ENCODE measurements around the gene CNIH2. TPM values are rescaled to one million over a fixed set of nuclear protein-coding genes. Genes with fewer than 3 reads are reported as not detected.

The CNIH2 gene
- total and polyA plus RNA-seq, 3 donors from 2014 or later = 4.0 to 17.3 (median 7.4) TPM

DNA sequence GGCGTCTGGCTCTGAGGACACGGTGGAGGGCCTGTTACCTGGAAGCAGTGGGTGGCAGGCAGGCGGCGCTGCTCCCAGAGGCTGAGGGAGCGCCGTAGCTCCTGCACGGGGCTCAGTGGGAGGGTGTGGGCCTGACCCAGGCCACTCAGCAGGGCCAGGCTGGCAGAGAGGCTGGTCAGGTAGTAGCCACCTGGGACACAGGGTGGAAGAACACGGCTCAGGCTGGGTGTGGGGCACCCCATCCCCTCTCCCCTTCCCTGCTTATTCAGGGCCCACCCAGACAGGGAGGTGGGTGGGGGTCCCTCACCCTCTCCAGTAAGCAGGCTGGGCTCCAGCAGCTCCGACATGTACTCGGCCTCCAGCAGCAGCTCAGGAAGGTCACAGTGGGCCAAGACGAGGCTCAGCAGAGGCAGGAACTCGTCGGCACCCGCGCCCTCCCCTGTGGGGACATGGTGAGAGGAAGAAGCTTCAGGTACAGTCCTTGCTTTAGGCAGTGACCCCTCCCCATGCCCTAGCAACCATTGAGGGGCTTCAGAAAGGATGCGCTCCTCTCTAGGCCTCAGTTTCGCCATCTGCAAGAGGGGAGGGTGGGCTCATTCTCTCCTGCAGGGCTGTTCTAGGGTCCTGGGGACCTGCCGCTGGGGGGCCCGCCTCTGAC lies 55.4 kb downstream of the CNIH2 start:
- H3K4me3 ChIP-seq = no peak overlapping the region
- H3K9me3 ChIP-seq = no peaks in the 10 kb centered on the region
- DNase-seq = no peak
- H3K36me3 ChIP-seq (ENCODE audit: low read depth, missing control alignments) = no peaks in the 10 kb centered on the region
- TF ChIP-seq, protein P1, sequence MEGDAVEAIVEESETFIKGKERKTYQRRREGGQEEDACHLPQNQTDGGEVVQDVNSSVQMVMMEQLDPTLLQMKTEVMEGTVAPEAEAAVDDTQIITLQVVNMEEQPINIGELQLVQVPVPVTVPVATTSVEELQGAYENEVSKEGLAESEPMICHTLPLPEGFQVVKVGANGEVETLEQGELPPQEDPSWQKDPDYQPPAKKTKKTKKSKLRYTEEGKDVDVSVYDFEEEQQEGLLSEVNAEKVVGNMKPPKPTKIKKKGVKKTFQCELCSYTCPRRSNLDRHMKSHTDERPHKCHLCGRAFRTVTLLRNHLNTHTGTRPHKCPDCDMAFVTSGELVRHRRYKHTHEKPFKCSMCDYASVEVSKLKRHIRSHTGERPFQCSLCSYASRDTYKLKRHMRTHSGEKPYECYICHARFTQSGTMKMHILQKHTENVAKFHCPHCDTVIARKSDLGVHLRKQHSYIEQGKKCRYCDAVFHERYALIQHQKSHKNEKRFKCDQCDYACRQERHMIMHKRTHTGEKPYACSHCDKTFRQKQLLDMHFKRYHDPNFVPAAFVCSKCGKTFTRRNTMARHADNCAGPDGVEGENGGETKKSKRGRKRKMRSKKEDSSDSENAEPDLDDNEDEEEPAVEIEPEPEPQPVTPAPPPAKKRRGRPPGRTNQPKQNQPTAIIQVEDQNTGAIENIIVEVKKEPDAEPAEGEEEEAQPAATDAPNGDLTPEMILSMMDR (IDR thresholded peaks at IDR 0.05) = no peak
- TF ChIP-seq POLR2A (IDR thresholded peaks at IDR 0.05) = no peak
- intact Hi-C loops (cut with DNase I; ENCODE audit: low total_unique reads) = no loop called here
- peaks cover 18% of the 10 kb centered on the region for H3K4me1 ChIP-seq
- WGBS, 2 donors = 91 to 92% methylated on average over 6 to 17 of the region's 19 CpGs
- no peak overlapping the region for H3K27ac ChIP-seq
- H3K27me3 ChIP-seq = no peaks in the 10 kb centered on the region

Other genes with a start within 250 kb of the CNIH2 start
- gene GAL3ST3, start 229.0 kb upstream of the CNIH2 start, total RNA-seq = 1 to 10 TPM; 2.0 to 4.0 TPM
- 0.84 TPM for gene GAL3ST3, start 229.0 kb upstream of the CNIH2 start, polyA plus RNA-seq (ENCODE audit: insufficient read depth, low read depth, low replicate concordance)
- 100 to 1,000 TPM; 307 to 315 TPM for gene SF3B2, start 225.8 kb upstream of the CNIH2 start, total RNA-seq
- gene SF3B2, start 225.8 kb upstream of the CNIH2 start, polyA plus RNA-seq (ENCODE audit: insufficient read depth, low read depth, low replicate concordance) = 341 TPM
- 100 to 1,000 TPM; 130 to 131 TPM for gene PACS1, start 207.9 kb upstream of the CNIH2 start, total RNA-seq
- gene PACS1, start 207.9 kb upstream of the CNIH2 start, polyA plus RNA-seq (ENCODE audit: insufficient read depth, low read depth, low replicate concordance) = 111 TPM
- gene KLC2, start 20.5 kb upstream of the CNIH2 start, total RNA-seq = 10 to 100 TPM; 45.9 to 53.5 TPM
- 51.7 TPM for gene KLC2, start 20.5 kb upstream of the CNIH2 start, polyA plus RNA-seq (ENCODE audit: insufficient read depth, low read depth, low replicate concordance)
- gene RAB1B, start 9.5 kb upstream of the CNIH2 start, total RNA-seq = 100 to 1,000 TPM in 1 of 2 donors, 10 to 100 TPM in 1; 63.2 to 107 TPM
- 180 TPM for gene RAB1B, start 9.5 kb upstream of the CNIH2 start, polyA plus RNA-seq (ENCODE audit: insufficient read depth, low read depth, low replicate concordance)
- 10 to 100 TPM; 60.5 to 94.1 TPM for gene YIF1A, start 11.0 kb downstream of the CNIH2 start, total RNA-seq
- gene YIF1A, start 11.0 kb downstream of the CNIH2 start, polyA plus RNA-seq (ENCODE audit: insufficient read depth, low read depth, low replicate concordance) = 82.6 TPM
- 1 to 10 TPM; 1.4 to 1.7 TPM for gene TMEM151A, start 13.7 kb downstream of the CNIH2 start, total RNA-seq
- gene TMEM151A, start 13.7 kb downstream of the CNIH2 start, polyA plus RNA-seq (ENCODE audit: insufficient read depth, low read depth, low replicate concordance) = 0.90 TPM
- gene CD248, start 38.9 kb downstream of the CNIH2 start, total RNA-seq = 1 to 10 TPM; 3.9 to 6.4 TPM
- gene CD248, start 38.9 kb downstream of the CNIH2 start, polyA plus RNA-seq (ENCODE audit: insufficient read depth, low read depth, low replicate concordance) = 35.5 TPM
- 1 to 10 TPM; 8.2 to 8.5 TPM for gene RIN1, start 58.3 kb downstream of the CNIH2 start, total RNA-seq
- gene RIN1, start 58.3 kb downstream of the CNIH2 start, polyA plus RNA-seq (ENCODE audit: insufficient read depth, low read depth, low replicate concordance) = 4.7 TPM
- 10 to 100 TPM; 55.5 to 59.4 TPM for gene BRMS1, start 66.9 kb downstream of the CNIH2 start, total RNA-seq
- 67.5 TPM for gene BRMS1, start 66.9 kb downstream of the CNIH2 start, polyA plus RNA-seq (ENCODE audit: insufficient read depth, low read depth, low replicate concordance)
- gene B4GAT1, start 69.5 kb downstream of the CNIH2 start, total RNA-seq = 10 to 100 TPM; 28.2 to 45.1 TPM
- 23.2 TPM for gene B4GAT1, start 69.5 kb downstream of the CNIH2 start, polyA plus RNA-seq (ENCODE audit: insufficient read depth, low read depth, low replicate concordance)
- gene SLC29A2, start 93.6 kb downstream of the CNIH2 start, total RNA-seq = 1 to 10 TPM; 1.6 to 3.1 TPM
- 1.2 TPM for gene SLC29A2, start 93.6 kb downstream of the CNIH2 start, polyA plus RNA-seq (ENCODE audit: insufficient read depth, low read depth, low replicate concordance)
- gene NPAS4, start 142.9 kb downstream of the CNIH2 start, total RNA-seq = 1 to 10 TPM in 1 of 2 donors, under 1 TPM in 1; 0.50 to 1.4 TPM
- gene NPAS4, start 142.9 kb downstream of the CNIH2 start, polyA plus RNA-seq (ENCODE audit: insufficient read depth, low read depth, low replicate concordance) = 0.09 TPM
- gene MRPL11, start 160.7 kb downstream of the CNIH2 start, total RNA-seq = 10 to 100 TPM; 21.2 to 23.7 TPM
- 50.0 TPM for gene MRPL11, start 160.7 kb downstream of the CNIH2 start, polyA plus RNA-seq (ENCODE audit: insufficient read depth, low read depth, low replicate concordance)
- gene PELI3, start 188.7 kb downstream of the CNIH2 start, total RNA-seq = 10 to 100 TPM; 13.0 to 17.7 TPM
- gene PELI3, start 188.7 kb downstream of the CNIH2 start, polyA plus RNA-seq (ENCODE audit: insufficient read depth, low read depth, low replicate concordance) = 10.2 TPM
- 10 to 100 TPM; 29.3 to 31.0 TPM for gene DPP3, start 202.3 kb downstream of the CNIH2 start, total RNA-seq
- gene DPP3, start 202.3 kb downstream of the CNIH2 start, polyA plus RNA-seq (ENCODE audit: insufficient read depth, low read depth, low replicate concordance) = 24.8 TPM
- 10 to 100 TPM; 86.1 to 89.3 TPM for gene BBS1, start 232.5 kb downstream of the CNIH2 start, total RNA-seq
- gene BBS1, start 232.5 kb downstream of the CNIH2 start, polyA plus RNA-seq (ENCODE audit: insufficient read depth, low read depth, low replicate concordance) = 42.9 TPM